ENCODE results near the gene MINK1.

Gene MINK1

DNA sequence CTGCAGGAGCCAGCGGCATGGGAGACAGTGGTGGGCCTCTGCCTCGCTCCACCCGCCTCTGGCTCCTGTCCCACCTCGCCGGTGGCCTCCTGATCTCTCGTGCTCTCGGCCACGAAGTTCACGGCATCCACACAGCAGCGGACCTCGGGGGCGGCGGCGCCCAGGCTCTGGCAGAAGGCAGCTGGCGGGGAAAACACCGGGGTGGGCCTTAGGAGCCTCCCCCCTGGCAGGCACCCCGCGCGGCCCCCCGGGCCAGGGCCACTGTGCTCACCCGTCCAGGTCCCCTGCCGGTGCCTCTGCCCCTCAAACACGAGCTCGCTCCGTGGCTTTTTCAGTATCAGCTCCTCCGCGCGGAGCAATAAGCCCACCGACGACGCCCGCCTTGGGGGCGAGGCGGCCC is 65.8 kb downstream of the MINK1 start (continued):
- TF ChIP-seq, protein P1, sequence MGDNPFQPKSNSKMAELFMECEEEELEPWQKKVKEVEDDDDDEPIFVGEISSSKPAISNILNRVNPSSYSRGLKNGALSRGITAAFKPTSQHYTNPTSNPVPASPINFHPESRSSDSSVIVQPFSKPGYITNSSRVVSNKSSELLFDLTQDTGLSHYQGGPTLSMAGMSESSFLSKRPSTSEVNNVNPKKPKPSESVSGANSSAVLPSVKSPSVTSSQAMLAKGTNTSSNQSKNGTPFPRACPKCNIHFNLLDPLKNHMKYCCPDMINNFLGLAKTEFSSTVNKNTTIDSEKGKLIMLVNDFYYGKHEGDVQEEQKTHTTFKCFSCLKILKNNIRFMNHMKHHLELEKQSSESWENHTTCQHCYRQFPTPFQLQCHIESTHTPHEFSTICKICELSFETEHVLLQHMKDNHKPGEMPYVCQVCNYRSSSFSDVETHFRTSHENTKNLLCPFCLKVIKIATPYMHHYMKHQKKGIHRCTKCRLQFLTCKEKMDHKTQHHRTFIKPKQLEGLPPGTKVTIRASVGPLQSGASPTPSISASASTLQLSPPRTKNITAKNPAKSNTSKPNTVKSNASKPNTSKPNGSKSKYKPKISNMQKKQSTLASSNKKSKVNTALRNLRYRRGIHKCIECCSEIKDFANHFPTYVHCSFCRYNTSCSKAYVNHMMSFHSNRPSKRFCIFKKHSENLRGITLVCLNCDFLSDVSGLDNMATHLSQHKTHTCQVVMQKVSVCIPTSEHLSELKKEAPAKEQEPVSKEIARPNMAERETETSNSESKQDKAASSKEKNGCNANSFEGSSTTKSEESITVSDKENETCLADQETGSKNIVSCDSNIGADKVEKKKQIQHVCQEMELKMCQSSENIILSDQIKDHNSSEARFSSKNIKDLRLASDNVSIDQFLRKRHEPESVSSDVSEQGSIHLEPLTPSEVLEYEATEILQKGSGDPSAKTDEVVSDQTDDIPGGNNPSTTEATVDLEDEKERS (tag by site-specific recombination; IDR thresholded peaks at IDR 0.05): no peak
- TF ChIP-seq ZBTB8A (tag by site-specific recombination; IDR thresholded peaks at IDR 0.05) (no peak), KLF9 (tag by site-specific recombination; IDR thresholded peaks at IDR 0.05; ENCODE audit: low read depth) (no peak)

DNA sequence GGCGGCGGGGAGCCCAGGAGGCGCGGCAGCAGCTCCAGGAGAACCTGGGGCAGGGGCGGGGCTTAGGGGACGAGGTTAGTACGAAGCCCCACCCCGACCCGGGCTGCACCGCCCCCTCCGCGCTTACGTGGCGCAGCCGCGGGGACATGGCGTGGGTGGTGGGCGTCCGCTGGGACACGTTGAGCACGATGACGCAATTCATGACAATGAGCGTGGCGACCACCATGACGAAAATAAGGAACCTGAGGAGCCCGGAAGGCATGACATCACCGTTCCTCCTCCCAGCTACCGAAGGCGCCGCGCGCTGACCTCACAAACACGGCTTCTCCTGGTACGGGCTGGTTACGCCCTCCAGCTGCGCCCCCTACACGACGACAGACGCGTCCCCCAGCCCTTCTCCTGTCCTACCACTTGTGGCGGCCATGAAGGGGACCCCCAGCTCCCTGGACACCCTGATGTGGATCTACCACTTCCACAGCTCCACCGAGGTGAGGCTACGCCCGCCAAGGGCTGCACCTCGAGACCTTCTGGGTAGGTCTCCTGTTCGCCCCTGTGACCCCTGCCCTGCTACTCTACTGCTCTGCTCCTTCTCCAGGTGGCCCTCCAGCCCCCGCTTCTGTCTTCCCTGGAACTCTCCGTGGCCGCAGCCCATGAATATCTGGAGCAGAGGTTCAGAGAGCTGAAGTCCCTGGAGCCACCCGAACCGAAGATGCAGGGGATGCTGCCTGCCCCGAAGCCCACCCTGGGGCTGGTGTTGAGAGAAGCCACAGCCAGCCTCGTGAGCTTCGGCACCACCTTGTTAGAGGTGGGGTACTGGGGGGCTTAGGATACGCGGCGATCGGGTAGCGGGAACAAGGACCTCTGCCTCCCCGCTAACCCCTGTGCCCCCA is 66.4 kb downstream of the MINK1 start, which contains the start of gene C17orf107:
Gene C17orf107 (plus strand): TSS at position 196 of the 890 bp plus-strand sequence. CDS start 227 bp downstream, at position 423.
- H3K36me3 ChIP-seq (ENCODE audit: control insufficient read depth in 2 of 2, insufficient read depth in 1 of 2, low read length in 2 of 2): peaks cover 0 to 50% of the 10 kb centered on the region in 2 experiments; a peak in 1 of 3 replicates
- POLR2A ChIA-PET: interaction anchor here (2.1 kb wide), 1 partner anchor 67 kb away, joined by 6 read pairs; the partner anchor contains the start of gene SPAG7
- H3K9me3 ChIP-seq (ENCODE audit: control insufficient read depth, insufficient read depth, low read depth, low read length): no peaks in the 10 kb centered on the region
- TF ChIP-seq ZNF2 (tag by site-specific recombination; IDR thresholded peaks at IDR 0.05): no peak
- no peak for TF ChIP-seq SCRT1 (tag by site-specific recombination; IDR thresholded peaks at IDR 0.05; ENCODE audit: borderline replicate concordance)
- TF ChIP-seq ZNF433 (tag by site-specific recombination; IDR thresholded peaks at IDR 0.05; ENCODE audit: low read depth): no peak
- TF ChIP-seq, protein P2, sequence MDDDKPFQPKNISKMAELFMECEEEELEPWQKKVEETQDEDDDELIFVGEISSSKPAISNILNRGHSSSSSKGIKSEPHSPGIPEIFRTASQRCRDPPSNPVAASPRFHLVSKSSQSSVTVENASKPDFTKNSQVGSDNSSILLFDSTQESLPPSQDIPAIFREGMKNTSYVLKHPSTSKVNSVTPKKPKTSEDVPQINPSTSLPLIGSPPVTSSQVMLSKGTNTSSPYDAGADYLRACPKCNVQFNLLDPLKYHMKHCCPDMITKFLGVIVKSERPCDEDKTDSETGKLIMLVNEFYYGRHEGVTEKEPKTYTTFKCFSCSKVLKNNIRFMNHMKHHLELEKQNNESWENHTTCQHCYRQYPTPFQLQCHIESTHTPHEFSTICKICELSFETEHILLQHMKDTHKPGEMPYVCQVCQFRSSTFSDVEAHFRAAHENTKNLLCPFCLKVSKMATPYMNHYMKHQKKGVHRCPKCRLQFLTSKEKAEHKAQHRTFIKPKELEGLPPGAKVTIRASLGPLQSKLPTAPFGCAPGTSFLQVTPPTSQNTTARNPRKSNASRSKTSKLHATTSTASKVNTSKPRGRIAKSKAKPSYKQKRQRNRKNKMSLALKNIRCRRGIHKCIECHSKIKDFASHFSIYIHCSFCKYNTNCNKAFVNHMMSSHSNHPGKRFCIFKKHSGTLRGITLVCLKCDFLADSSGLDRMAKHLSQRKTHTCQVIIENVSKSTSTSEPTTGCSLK (tag by site-specific recombination; IDR thresholded peaks at IDR 0.05): no peak
- no peak for TF ChIP-seq ZFP3 (tag by site-specific recombination; IDR thresholded peaks at IDR 0.05; ENCODE audit: low read depth)
- no peak for TF ChIP-seq GLIS1 (tag by site-specific recombination; IDR thresholded peaks at IDR 0.05)
- TF ChIP-seq, protein P3, sequence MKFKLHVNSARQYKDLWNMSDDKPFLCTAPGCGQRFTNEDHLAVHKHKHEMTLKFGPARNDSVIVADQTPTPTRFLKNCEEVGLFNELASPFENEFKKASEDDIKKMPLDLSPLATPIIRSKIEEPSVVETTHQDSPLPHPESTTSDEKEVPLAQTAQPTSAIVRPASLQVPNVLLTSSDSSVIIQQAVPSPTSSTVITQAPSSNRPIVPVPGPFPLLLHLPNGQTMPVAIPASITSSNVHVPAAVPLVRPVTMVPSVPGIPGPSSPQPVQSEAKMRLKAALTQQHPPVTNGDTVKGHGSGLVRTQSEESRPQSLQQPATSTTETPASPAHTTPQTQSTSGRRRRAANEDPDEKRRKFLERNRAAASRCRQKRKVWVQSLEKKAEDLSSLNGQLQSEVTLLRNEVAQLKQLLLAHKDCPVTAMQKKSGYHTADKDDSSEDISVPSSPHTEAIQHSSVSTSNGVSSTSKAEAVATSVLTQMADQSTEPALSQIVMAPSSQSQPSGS (tag by site-specific recombination; IDR thresholded peaks at IDR 0.05; ENCODE audit: low read depth): peak; percentile 24; the same call in 1 of the 2 replicates
- peak; percentile 38 for TF ChIP-seq ZNF629 (tag by site-specific recombination; IDR thresholded peaks at IDR 0.05)
- TF ChIP-seq, protein P4, sequence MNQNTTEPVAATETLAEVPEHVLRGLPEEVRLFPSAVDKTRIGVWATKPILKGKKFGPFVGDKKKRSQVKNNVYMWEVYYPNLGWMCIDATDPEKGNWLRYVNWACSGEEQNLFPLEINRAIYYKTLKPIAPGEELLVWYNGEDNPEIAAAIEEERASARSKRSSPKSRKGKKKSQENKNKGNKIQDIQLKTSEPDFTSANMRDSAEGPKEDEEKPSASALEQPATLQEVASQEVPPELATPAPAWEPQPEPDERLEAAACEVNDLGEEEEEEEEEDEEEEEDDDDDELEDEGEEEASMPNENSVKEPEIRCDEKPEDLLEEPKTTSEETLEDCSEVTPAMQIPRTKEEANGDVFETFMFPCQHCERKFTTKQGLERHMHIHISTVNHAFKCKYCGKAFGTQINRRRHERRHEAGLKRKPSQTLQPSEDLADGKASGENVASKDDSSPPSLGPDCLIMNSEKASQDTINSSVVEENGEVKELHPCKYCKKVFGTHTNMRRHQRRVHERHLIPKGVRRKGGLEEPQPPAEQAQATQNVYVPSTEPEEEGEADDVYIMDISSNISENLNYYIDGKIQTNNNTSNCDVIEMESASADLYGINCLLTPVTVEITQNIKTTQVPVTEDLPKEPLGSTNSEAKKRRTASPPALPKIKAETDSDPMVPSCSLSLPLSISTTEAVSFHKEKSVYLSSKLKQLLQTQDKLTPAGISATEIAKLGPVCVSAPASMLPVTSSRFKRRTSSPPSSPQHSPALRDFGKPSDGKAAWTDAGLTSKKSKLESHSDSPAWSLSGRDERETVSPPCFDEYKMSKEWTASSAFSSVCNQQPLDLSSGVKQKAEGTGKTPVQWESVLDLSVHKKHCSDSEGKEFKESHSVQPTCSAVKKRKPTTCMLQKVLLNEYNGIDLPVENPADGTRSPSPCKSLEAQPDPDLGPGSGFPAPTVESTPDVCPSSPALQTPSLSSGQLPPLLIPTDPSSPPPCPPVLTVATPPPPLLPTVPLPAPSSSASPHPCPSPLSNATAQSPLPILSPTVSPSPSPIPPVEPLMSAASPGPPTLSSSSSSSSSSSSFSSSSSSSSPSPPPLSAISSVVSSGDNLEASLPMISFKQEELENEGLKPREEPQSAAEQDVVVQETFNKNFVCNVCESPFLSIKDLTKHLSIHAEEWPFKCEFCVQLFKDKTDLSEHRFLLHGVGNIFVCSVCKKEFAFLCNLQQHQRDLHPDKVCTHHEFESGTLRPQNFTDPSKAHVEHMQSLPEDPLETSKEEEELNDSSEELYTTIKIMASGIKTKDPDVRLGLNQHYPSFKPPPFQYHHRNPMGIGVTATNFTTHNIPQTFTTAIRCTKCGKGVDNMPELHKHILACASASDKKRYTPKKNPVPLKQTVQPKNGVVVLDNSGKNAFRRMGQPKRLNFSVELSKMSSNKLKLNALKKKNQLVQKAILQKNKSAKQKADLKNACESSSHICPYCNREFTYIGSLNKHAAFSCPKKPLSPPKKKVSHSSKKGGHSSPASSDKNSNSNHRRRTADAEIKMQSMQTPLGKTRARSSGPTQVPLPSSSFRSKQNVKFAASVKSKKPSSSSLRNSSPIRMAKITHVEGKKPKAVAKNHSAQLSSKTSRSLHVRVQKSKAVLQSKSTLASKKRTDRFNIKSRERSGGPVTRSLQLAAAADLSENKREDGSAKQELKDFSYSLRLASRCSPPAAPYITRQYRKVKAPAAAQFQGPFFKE (tag by site-specific recombination; IDR thresholded peaks at IDR 0.05; ENCODE audit: borderline replicate concordance): no peak
- no peak for TF ChIP-seq KLF1 (tag by site-specific recombination; IDR thresholded peaks at IDR 0.05)
- no peak for TF ChIP-seq ZSCAN23 (tag by site-specific recombination; IDR thresholded peaks at IDR 0.05)
- TF ChIP-seq, protein P5, sequence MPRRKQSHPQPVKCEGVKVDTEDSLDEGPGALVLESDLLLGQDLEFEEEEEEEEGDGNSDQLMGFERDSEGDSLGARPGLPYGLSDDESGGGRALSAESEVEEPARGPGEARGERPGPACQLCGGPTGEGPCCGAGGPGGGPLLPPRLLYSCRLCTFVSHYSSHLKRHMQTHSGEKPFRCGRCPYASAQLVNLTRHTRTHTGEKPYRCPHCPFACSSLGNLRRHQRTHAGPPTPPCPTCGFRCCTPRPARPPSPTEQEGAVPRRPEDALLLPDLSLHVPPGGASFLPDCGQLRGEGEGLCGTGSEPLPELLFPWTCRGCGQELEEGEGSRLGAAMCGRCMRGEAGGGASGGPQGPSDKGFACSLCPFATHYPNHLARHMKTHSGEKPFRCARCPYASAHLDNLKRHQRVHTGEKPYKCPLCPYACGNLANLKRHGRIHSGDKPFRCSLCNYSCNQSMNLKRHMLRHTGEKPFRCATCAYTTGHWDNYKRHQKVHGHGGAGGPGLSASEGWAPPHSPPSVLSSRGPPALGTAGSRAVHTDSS (tag by site-specific recombination; IDR thresholded peaks at IDR 0.05): no peak
- TF ChIP-seq ZBTB1 (tag by site-specific recombination; IDR thresholded peaks at IDR 0.05): no peak
- no peak for TF ChIP-seq KLF9 (tag by site-specific recombination; IDR thresholded peaks at IDR 0.05; ENCODE audit: low read depth)
- no peak for TF ChIP-seq WT1 (tag by site-specific recombination; IDR thresholded peaks at IDR 0.05)
- TF ChIP-seq SP2 (tag by site-specific recombination; IDR thresholded peaks at IDR 0.05): no peak
- no peak for TF ChIP-seq ZNF366 (tag by site-specific recombination; conservative IDR thresholded peaks at IDR 0.05)
- no peak within 1 kb of the TSS for H3K27ac ChIP-seq (ENCODE audit: extremely low read depth, low read depth, low read length)
- H3K4me1 ChIP-seq (ENCODE audit: control insufficient read depth, insufficient read depth, low read length): peaks cover 3% of the 10 kb centered on the region; the same call in 1 of the 2 replicates
- CTCF ChIA-PET: interaction anchor here (0.6 to 1.2 kb wide), 5 partner anchors 10 to 162 kb away, joined by 3 to 5 read pairs (median 4); partner anchors contain the start of gene ZMYND15
- no peak within 1 kb of the TSS for H3K4me3 ChIP-seq (ENCODE audit: low read depth, low read length)
